Peyer's patch (tissue), 4 donors: ENCODE data around the gene TBL3.

Experiments
- POLR2A ChIP-seq, 2 donors: fragments of 450-650 bp; IDR thresholded peaks; one replicate each; pipeline ENCODE4 v1.5.1; 2017; ENCODE audit warnings: antibody characterized with exemption in 2 of 2, mild to moderate bottlenecking in 2 of 2, moderate library complexity in 2 of 2
- TF ChIP-seq, protein P1 (sequence below), 6 experiments: fragments of 450-650 bp in 4 of 6; fragments of 200-600 bp in 2 of 6; sonication (generic) in 1 of 6; IDR thresholded peaks; one replicate each; pipeline ENCODE4 v1.5.1; 2017 to 2019; ENCODE audit warnings: antibody characterized with exemption in 6 of 6, mild to moderate bottlenecking in 3 of 6, moderate library complexity in 1 of 6

DNA sequence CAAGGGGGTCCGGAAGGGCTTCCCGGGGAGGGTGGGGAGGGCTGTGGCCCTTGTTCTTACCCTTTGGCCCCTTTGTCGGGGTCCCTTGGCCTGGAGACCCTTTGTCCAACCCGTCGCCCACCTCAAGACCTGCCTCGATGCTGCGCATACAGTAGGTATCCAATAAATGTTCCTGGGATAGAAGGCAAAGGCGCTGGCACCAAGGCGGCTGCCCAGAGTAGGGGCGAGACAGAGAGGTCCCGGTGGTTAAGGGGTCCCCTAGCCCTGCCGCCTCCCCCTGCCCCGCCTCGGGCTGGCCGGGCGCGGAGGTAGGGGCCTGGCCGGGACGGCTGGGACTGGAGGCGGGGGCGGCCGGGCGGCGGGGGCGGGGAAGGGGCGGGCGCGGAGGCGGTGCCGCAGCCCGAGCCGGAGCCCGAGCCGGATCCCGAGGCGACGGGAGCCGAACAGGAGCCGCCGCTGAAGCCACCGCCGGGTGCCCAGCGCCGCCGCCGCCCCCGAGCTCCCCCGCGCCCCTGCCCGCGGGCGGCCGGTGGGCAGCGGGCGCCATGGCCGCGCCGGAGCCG is 54.7 kb downstream of the TBL3 start, which contains the start of gene NHERF2:
- TF ChIP-seq, protein P1, sequence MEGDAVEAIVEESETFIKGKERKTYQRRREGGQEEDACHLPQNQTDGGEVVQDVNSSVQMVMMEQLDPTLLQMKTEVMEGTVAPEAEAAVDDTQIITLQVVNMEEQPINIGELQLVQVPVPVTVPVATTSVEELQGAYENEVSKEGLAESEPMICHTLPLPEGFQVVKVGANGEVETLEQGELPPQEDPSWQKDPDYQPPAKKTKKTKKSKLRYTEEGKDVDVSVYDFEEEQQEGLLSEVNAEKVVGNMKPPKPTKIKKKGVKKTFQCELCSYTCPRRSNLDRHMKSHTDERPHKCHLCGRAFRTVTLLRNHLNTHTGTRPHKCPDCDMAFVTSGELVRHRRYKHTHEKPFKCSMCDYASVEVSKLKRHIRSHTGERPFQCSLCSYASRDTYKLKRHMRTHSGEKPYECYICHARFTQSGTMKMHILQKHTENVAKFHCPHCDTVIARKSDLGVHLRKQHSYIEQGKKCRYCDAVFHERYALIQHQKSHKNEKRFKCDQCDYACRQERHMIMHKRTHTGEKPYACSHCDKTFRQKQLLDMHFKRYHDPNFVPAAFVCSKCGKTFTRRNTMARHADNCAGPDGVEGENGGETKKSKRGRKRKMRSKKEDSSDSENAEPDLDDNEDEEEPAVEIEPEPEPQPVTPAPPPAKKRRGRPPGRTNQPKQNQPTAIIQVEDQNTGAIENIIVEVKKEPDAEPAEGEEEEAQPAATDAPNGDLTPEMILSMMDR (IDR thresholded peaks at IDR 0.05), result no peak
- TF ChIP-seq POLR2A (IDR thresholded peaks at IDR 0.05), result no peak
